OCI-LY3 (cell line): ENCODE results near the gene PXK.

ENCODE experiments used
- H2AFZ ChIP-seq: fragments of 200-600, 300-600 bp; shearing (Covaris generic); 2 replicates; pipeline ENCODE4 v1.6.0; 2014; ENCODE audit warnings: antibody characterized with exemption, low read depth, low read length
- H3K27ac ChIP-seq: fragments of 200-600, 300-600 bp; sonication (generic); 2 replicates; pipeline ENCODE4 v1.5.1; 2014; ENCODE audit warnings: mild to moderate bottlenecking, low read length, moderate library complexity, mixed read lengths
- H3K27me3 ChIP-seq: fragments of 200-600, 300-600 bp; sonication (generic); 2 replicates; pipeline ENCODE4 v1.6.1; 2014; ENCODE audit warnings: low read depth, low read length, mixed read lengths
- H3K36me3 ChIP-seq: fragments of 200-600, 300-600 bp; sonication (generic); replicated peaks from 2 replicates; pipeline ENCODE3; 2014; ENCODE audit warnings: low read depth, low read length, mixed read lengths
- H3K4me1 ChIP-seq: fragments of 300-600, 200-600 bp; sonication (generic); 2 replicates; pipeline ENCODE4 v1.6.1; 2014; ENCODE audit warnings: low read length, mixed read lengths
- H3K4me2 ChIP-seq: fragments of 200-600, 300-600 bp; sonication (generic); 2 replicates; pipeline ENCODE4 v1.6.1; 2014; ENCODE audit warnings: low read length, mixed read lengths
- H3K4me3 ChIP-seq: fragments of 300-600, 200-600 bp; sonication (generic); 2 replicates; pipeline ENCODE4 v1.5.1; 2014; ENCODE audit warnings: antibody characterized with exemption, mild to moderate bottlenecking, low read length, moderate library complexity
- H3K79me2 ChIP-seq: fragments of 300-600, 200-600 bp; shearing (Covaris generic); 2 replicates; pipeline ENCODE4 v1.6.1; 2014; ENCODE audit warnings: mild to moderate bottlenecking, low read length, mixed read lengths
- H3K9ac ChIP-seq: fragments of 300-600, 200-600 bp; shearing (Covaris generic); 2 replicates; pipeline ENCODE4 v1.6.0; 2014; ENCODE audit warnings: mild to moderate bottlenecking, low read length, moderate library complexity
- H3K9me3 ChIP-seq: fragments of 200-600, 300-600 bp; shearing (Covaris generic); 2 replicates; pipeline ENCODE4 v1.6.1; 2014; ENCODE audit warnings: low read length, mixed read lengths; ENCODE audit not compliant: insufficient read depth
- H4K20me1 ChIP-seq: fragments of 200-600, 300-600 bp; sonication (generic); 2 replicates; pipeline ENCODE4 v1.6.1; 2016; ENCODE audit warnings: low read length, mixed read lengths; ENCODE audit not compliant: insufficient read depth
- EZH2phosphoT487 ChIP-seq: fragments of 200-600 bp; shearing (Covaris generic); IDR thresholded peaks from 2 replicates; pipeline ENCODE4 v1.6.1; 2018; ENCODE audit warnings: antibody characterized with exemption, mixed run types, low read depth
- TF ChIP-seq, protein P1 (sequence below): fragments of 200-600, 300-600 bp; sonication (generic); IDR thresholded peaks from 2 replicates; pipeline ENCODE4 v1.5.1; 2014; ENCODE audit warnings: antibody characterized with exemption, low read length, low read depth

PXK gene

DNA sequence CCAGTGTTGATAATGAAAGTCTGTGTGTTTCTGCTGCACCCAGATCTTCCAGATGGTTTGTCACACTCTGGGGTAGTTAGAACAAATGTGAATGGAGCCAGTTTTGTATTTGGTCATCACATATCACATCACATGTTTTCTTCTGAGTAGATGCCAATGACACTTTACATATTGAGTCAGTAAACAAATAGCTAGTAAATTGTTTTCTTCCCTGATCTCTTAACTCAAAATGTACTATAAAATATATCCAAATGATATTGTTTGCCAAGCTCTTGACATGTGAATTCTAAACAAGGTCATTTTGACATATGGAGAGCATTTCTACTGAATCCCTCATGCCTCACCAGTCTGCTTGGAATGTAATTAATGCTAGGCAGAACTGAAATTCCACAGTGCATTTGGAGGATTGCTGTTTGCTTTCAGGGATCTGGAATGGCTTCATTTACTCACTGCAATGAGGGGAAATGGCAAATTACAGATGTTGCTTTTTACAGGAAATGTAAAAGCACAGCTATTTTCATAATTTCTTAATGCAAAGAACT is 55.9 kb downstream of the PXK start:
- no peaks in the 10 kb centered on the region for H3K9me3 ChIP-seq
- no peaks in the 10 kb centered on the region for H4K20me1 ChIP-seq
- no peak overlapping the region for H2AFZ ChIP-seq
- no peak overlapping the region for H3K4me3 ChIP-seq
- TF ChIP-seq, protein P1, sequence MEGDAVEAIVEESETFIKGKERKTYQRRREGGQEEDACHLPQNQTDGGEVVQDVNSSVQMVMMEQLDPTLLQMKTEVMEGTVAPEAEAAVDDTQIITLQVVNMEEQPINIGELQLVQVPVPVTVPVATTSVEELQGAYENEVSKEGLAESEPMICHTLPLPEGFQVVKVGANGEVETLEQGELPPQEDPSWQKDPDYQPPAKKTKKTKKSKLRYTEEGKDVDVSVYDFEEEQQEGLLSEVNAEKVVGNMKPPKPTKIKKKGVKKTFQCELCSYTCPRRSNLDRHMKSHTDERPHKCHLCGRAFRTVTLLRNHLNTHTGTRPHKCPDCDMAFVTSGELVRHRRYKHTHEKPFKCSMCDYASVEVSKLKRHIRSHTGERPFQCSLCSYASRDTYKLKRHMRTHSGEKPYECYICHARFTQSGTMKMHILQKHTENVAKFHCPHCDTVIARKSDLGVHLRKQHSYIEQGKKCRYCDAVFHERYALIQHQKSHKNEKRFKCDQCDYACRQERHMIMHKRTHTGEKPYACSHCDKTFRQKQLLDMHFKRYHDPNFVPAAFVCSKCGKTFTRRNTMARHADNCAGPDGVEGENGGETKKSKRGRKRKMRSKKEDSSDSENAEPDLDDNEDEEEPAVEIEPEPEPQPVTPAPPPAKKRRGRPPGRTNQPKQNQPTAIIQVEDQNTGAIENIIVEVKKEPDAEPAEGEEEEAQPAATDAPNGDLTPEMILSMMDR, result no peak
- TF ChIP-seq EZH2phosphoT487, result no peak
- no peaks in the 10 kb centered on the region for H3K4me1 ChIP-seq
- H3K79me2 ChIP-seq, result no peaks in the 10 kb centered on the region
- no peaks in the 10 kb centered on the region for H3K36me3 ChIP-seq
- no peak overlapping the region for H3K4me2 ChIP-seq
- H3K27ac ChIP-seq, result no peak overlapping the region
- no peaks in the 10 kb centered on the region for H3K27me3 ChIP-seq
- H3K9ac ChIP-seq, result no peak overlapping the region

DNA sequence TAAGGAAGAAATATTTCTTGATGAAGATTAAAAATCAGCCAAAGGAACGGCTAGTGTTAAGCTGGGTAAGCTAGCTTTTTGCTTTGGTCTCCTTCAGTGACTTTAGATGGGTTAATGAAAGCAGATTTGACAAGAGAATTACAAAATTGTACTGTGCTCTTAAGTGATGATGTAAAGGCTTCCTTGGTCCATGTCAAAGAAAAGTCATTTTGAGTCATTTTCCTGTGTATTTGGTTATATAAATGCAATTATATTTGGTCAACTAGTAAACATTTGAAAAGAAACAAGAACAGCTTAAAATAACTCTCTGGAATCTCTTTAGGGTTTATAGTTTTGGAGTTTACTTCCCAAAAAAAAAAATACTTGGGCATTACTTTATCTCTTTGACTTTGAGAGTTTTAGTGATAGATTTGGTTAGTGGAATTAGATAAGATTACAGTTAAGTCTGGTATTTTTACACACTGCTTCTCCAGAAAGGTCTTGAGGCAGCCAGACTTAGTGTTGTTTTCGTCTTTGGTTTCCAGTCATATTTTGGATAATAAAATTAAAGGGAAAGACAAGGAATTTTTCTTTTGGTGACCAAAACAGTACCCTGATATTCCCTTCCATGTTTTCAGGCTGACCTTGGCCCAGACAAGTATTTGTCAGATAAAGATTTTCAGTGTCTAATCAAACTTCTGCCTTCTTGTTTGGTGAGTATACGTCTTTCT is 58.6 kb downstream of the PXK start:
- Histone ChIP-seq H3K4me3 (no peak overlapping the region), H2AFZ (no peak overlapping the region), H3K79me2 (no peaks in the 10 kb centered on the region), H3K9ac (no peak overlapping the region), H3K9me3 (no peaks in the 10 kb centered on the region), H3K27ac (no peak overlapping the region), H3K36me3 (no peaks in the 10 kb centered on the region), H3K27me3 (no peaks in the 10 kb centered on the region), H4K20me1 (no peaks in the 10 kb centered on the region), H3K4me1 (no peaks in the 10 kb centered on the region), H3K4me2 (no peak overlapping the region)
- TF ChIP-seq, protein P1, result no peak
- TF ChIP-seq EZH2phosphoT487, result no peak

DNA sequence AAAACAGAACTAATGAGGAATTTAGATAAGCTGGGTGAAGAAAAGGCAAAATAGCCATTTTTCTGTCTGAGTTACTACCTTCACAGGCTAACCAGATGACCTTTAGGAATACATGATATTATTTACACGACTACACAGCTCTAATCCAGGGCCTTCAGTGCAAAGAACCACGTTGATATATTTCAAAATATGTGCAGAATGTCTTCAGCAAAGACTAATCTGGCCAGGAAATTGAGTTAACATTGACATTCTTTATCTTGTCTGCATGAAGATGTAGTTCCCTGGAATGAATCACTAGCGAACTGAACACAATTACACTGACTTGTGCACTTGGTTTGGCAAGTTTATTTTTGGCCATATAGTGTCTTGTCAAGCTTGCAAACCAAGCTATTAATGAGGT is 59.5 kb downstream of the PXK start:
- H2AFZ ChIP-seq, result no peak overlapping the region
- H4K20me1 ChIP-seq, result no peaks in the 10 kb centered on the region
- no peaks in the 10 kb centered on the region for H3K79me2 ChIP-seq
- no peaks in the 10 kb centered on the region for H3K27me3 ChIP-seq
- no peak overlapping the region for H3K9ac ChIP-seq
- no peaks in the 10 kb centered on the region for H3K4me1 ChIP-seq
- H3K4me2 ChIP-seq, result no peak overlapping the region
- H3K9me3 ChIP-seq, result no peaks in the 10 kb centered on the region
- H3K27ac ChIP-seq, result no peak overlapping the region
- H3K4me3 ChIP-seq, result no peak overlapping the region
- TF ChIP-seq EZH2phosphoT487, result no peak
- TF ChIP-seq, protein P1, result no peak
- H3K36me3 ChIP-seq, result no peaks in the 10 kb centered on the region

DNA sequence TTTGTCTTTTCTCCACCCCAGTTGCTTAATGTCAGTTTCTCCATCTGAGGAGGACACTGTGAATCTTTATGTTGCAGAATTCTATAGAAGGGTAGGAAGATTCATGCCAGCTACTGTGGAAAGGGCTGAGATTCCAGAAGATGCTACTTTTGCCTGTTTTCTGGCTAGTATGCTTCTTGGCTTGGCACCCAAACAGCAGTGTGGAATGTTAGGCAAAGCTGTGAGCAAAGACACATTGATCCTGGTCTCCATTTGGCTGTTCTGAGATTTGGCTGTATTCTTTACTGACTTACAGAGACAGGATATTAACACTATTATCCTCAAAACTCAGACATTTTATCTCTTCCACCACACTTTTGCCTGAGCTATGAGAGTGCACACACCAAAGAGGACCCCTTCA is 61.6 kb downstream of the PXK start:
- Histone ChIP-seq H3K4me2 (no peak overlapping the region), H3K27me3 (no peaks in the 10 kb centered on the region), H3K27ac (no peak overlapping the region), H4K20me1 (no peaks in the 10 kb centered on the region), H3K4me1 (no peaks in the 10 kb centered on the region), H2AFZ (no peak overlapping the region), H3K36me3 (peaks cover 3% of the 10 kb centered on the region), H3K9me3 (no peaks in the 10 kb centered on the region), H3K9ac (no peak overlapping the region), H3K4me3 (no peak overlapping the region), H3K79me2 (no peaks in the 10 kb centered on the region)
- no peak for TF ChIP-seq EZH2phosphoT487
- TF ChIP-seq, protein P1, result no peak
